GM13976 (cell line): ENCODE measurements around the gene PDZRN3.

Experiments used
- DNase-seq: peaks from one replicate; pipeline ENCODE4 v3.0.0; 2012; ENCODE audit warnings: low spot score
- in situ Hi-C: fragments of 300-500 bp; cut with MboI; formaldehyde crosslinking; loops from one replicate; pipeline ENCODE4 v1.12.0; 2022; ENCODE audit warnings: low sequenced_read_pairs, mixed read lengths, inconsistent platforms; ENCODE audit not compliant: unreplicated experiment
- TF ChIP-seq, protein P1 (sequence below): IDR thresholded peaks from 2 replicates; pipeline ENCODE4 v1.5.1; 2012; ENCODE audit warnings: borderline replicate concordance, mild to moderate bottlenecking; ENCODE audit not compliant: insufficient read depth; ENCODE audit errors: extremely low read depth, missing control alignments, control extremely low read depth

The PDZRN3 gene

DNA sequence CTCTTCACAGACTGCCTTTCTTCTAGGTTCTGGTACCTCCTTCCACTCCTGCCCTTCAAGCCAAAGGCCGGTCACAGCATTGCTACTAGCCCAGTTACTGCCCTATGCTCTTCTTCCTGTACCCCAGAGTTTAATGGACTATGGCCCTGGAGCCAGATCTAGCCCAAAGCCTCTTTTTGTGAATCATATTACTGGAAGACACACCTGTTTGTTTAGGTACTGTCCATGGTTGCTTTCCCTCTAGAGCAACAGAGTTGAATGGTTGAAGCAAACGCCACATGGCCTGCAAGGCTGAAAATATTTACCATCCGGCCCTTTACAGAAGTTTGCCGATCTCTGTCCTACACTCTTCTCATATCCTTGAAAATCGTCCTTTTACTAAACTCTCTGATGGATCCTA is 47.0 kb downstream of the PDZRN3 start:
- TF ChIP-seq, protein P1, sequence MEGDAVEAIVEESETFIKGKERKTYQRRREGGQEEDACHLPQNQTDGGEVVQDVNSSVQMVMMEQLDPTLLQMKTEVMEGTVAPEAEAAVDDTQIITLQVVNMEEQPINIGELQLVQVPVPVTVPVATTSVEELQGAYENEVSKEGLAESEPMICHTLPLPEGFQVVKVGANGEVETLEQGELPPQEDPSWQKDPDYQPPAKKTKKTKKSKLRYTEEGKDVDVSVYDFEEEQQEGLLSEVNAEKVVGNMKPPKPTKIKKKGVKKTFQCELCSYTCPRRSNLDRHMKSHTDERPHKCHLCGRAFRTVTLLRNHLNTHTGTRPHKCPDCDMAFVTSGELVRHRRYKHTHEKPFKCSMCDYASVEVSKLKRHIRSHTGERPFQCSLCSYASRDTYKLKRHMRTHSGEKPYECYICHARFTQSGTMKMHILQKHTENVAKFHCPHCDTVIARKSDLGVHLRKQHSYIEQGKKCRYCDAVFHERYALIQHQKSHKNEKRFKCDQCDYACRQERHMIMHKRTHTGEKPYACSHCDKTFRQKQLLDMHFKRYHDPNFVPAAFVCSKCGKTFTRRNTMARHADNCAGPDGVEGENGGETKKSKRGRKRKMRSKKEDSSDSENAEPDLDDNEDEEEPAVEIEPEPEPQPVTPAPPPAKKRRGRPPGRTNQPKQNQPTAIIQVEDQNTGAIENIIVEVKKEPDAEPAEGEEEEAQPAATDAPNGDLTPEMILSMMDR, result no peak
- no peak for DNase-seq
- in situ Hi-C loops, result no loop called here

DNA sequence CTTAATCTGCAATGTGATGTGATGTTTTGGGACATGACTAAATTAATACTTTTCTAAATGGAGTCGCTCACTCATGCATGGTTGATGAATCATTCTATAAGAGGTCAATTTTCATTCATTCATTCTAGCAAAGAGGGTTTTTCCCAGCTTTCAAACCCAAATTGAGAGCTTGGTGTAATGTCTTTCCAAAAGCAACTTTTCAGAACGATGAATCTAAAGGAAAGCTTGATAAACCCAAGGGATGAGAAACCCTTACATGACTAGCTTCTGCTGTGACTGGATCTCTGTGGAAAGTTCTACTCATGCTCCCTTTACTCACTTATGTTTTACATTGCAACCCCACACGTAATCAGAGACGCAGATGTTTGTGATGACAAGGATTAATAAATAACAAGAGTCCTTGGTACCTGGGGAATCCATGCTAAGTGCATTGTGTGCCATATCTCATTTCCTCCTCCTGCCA is 47.7 kb downstream of the PDZRN3 start:
- in situ Hi-C loops, result no loop called here
- no peak for DNase-seq
- TF ChIP-seq, protein P1, result no peak

- TF ChIP-seq, protein P1, result no peak
- in situ Hi-C loops, result no loop called here
- DNase-seq, result no peak
Measured at GRCh38 chr3:73575953-73576352, 48.8 kb downstream of the PDZRN3 start.

GRCh38 chr3:73575519-73575918 is 49.2 kb downstream of the PDZRN3 start:
- TF ChIP-seq, protein P1, result no peak
- in situ Hi-C loops, result no loop called here
- DNase-seq, result no peak

- DNase-seq, result no peak
- in situ Hi-C loops, result no loop called here
- TF ChIP-seq, protein P1, result no peak
Measured at GRCh38 chr3:73573204-73573603, 51.5 kb downstream of the PDZRN3 start.

DNA sequence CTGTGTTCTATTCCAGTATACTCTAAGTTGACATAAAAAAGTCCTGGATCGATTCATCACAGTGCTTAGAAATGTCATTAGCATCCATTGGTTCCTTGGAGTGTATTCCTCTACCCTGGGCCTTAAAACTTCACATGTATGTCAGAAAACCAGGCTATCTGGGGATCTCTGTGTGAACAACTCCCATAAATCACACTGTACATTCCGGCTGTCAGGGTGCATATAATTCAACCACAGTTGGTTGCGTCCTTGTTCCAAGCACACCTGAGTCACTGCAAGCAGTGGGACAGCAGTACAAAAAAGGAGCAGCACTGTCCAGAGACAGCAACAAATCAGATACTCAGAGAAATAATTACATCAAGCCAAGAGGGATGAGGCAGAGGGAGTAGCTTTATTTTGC is 52.4 kb downstream of the PDZRN3 start:
- in situ Hi-C loops, result no loop called here
- TF ChIP-seq, protein P1, result no peak
- no peak for DNase-seq
